GM18499 (cell line): ENCODE results near the gene KCNG2.
"Not testable (repeated sequence)": the region's sequence is repeated elsewhere in the genome, so short reads cannot be mapped to it uniquely, and the experiment has no call there.

Experiments used
- ATAC-seq: cut with Tn5 transposase; IDR thresholded peaks from one replicate; pipeline ENCODE4 v1.9.1; 2021; ENCODE audit warnings: moderate number of reproducible peaks; ENCODE audit not compliant: insufficient read depth, unreplicated experiment

Gene KCNG2

GRCh38 chr18:79797518-79798345, at the start of gene KCNG2:
TSS of gene KCNG2 (plus strand) at chr18:79797938. CDS start at chr18:79863668, 65,730 bp downstream.
- no peak for ATAC-seq

- ATAC-seq = no peak
These were observed 49.2 kb upstream of the KCNG2 start for GRCh38 chr18:79748321-79749180.

GRCh38 chr18:79749251-79750191, 48.2 kb upstream of the KCNG2 start:
- no peak for ATAC-seq

- ATAC-seq = no peak
These were observed 46.7 kb upstream of the KCNG2 start for GRCh38 chr18:79750980-79751571.

- ATAC-seq = not testable (repeated sequence)
These were observed 45.7 kb upstream of the KCNG2 start for GRCh38 chr18:79751918-79752578.

- ATAC-seq = not testable (repeated sequence)
These were observed 44.8 kb upstream of the KCNG2 start for GRCh38 chr18:79752946-79753345.

GRCh38 chr18:79753391-79753851, 44.3 kb upstream of the KCNG2 start:
- no peak for ATAC-seq

- ATAC-seq = no peak
These were observed 43.5 kb upstream of the KCNG2 start for GRCh38 chr18:79754022-79754761.

GRCh38 chr18:79754831-79755351, 42.8 kb upstream of the KCNG2 start:
- no peak for ATAC-seq

GRCh38 chr18:79755496-79756142, 42.1 kb upstream of the KCNG2 start:
- ATAC-seq = no peak

- ATAC-seq = no peak
These were observed 41.6 kb upstream of the KCNG2 start for GRCh38 chr18:79756143-79756500.

GRCh38 chr18:79756826-79757225, 40.9 kb upstream of the KCNG2 start:
- ATAC-seq = no peak

GRCh38 chr18:79760348-79760747, 37.4 kb upstream of the KCNG2 start:
- ATAC-seq = no peak

GRCh38 chr18:79760881-79761280, 36.9 kb upstream of the KCNG2 start:
- no peak for ATAC-seq

- no peak for ATAC-seq
These were observed 34.3 kb upstream of the KCNG2 start for GRCh38 chr18:79763407-79763806.

- ATAC-seq = no peak
These were observed 33.6 kb upstream of the KCNG2 start for GRCh38 chr18:79764131-79764530.

- no peak for ATAC-seq
These were observed 32.1 kb upstream of the KCNG2 start for GRCh38 chr18:79765491-79766245.
